ENCODE data around the gene STX8. TPM values are rescaled to one million over a fixed set of nuclear protein-coding genes. Genes with fewer than 3 reads are reported as not detected.

STX8 gene
- total RNA-seq, 1 donor from 2014 or later = 61.0 TPM

GRCh38 chr17:9336817-9337216, 238.8 kb downstream of the STX8 start:
- Mint-ChIP-seq H3K27ac (ENCODE audit: unreplicated experiment) (no peak overlapping the region), H3K27me3 (ENCODE audit: unreplicated experiment) (peaks cover 9% of the 10 kb centered on the region), H3K36me3 (ENCODE audit: unreplicated experiment) (peaks cover 20% of the 10 kb centered on the region), H3K4me3 (ENCODE audit: unreplicated experiment) (no peak overlapping the region), H3K9me3 (ENCODE audit: unreplicated experiment) (peaks cover 2% of the 10 kb centered on the region), H3K4me1 (ENCODE audit: low read depth, unreplicated experiment) (peaks cover 3% of the 10 kb centered on the region)
- no peak for DNase-seq
- no peak for TF ChIP-seq CTCF (IDR thresholded peaks at IDR 0.05; ENCODE audit: partially characterized antibody, unreplicated experiment)

GRCh38 chr17:9334536-9335446, 240.8 kb downstream of the STX8 start:
- H3K4me3 Mint-ChIP-seq (ENCODE audit: unreplicated experiment) = no peak overlapping the region
- peaks cover 6% of the 10 kb centered on the region for H3K27me3 Mint-ChIP-seq (ENCODE audit: unreplicated experiment)

GRCh38 chr17:9332132-9332494, 243.5 kb downstream of the STX8 start:
- Mint-ChIP-seq H3K27me3 (ENCODE audit: unreplicated experiment) (peaks cover 6% of the 10 kb centered on the region), H3K36me3 (ENCODE audit: unreplicated experiment) (peaks cover 21% of the 10 kb centered on the region), H3K27ac (ENCODE audit: unreplicated experiment) (peak overlapping the region; percentile 19), H3K4me1 (ENCODE audit: low read depth, unreplicated experiment) (peaks cover 20% of the 10 kb centered on the region), H3K4me3 (ENCODE audit: unreplicated experiment) (no peak overlapping the region), H3K9me3 (ENCODE audit: unreplicated experiment) (peaks cover 7% of the 10 kb centered on the region)
- TF ChIP-seq CTCF (IDR thresholded peaks at IDR 0.05; ENCODE audit: partially characterized antibody, unreplicated experiment) = no peak
- no peak for DNase-seq

More at GRCh38 chr17:9334536-9335446, 240.8 kb downstream of the STX8 start:
- DNase-seq = no peak
- TF ChIP-seq CTCF (IDR thresholded peaks at IDR 0.05; ENCODE audit: partially characterized antibody, unreplicated experiment) = no peak
- peaks cover 2% of the 10 kb centered on the region for H3K9me3 Mint-ChIP-seq (ENCODE audit: unreplicated experiment)
- H3K4me1 Mint-ChIP-seq (ENCODE audit: low read depth, unreplicated experiment) = peaks cover 15% of the 10 kb centered on the region
- H3K27ac Mint-ChIP-seq (ENCODE audit: unreplicated experiment) = no peak overlapping the region
- H3K36me3 Mint-ChIP-seq (ENCODE audit: unreplicated experiment) = peaks cover 20% of the 10 kb centered on the region

GRCh38 chr17:9331279-9332131, 244.1 kb downstream of the STX8 start:
- H3K4me1 Mint-ChIP-seq (ENCODE audit: low read depth, unreplicated experiment) = peaks cover 20% of the 10 kb centered on the region
- no peak for TF ChIP-seq CTCF (IDR thresholded peaks at IDR 0.05; ENCODE audit: partially characterized antibody, unreplicated experiment)
- H3K36me3 Mint-ChIP-seq (ENCODE audit: unreplicated experiment) = peaks cover 21% of the 10 kb centered on the region
- H3K9me3 Mint-ChIP-seq (ENCODE audit: unreplicated experiment) = peaks cover 7% of the 10 kb centered on the region
- peak overlapping the region; percentile 28 for H3K27ac Mint-ChIP-seq (ENCODE audit: unreplicated experiment)
- H3K4me3 Mint-ChIP-seq (ENCODE audit: unreplicated experiment) = peak overlapping the region; percentile 15
- peaks cover 6% of the 10 kb centered on the region for H3K27me3 Mint-ChIP-seq (ENCODE audit: unreplicated experiment)
- no peak for DNase-seq
